A549 (cell line): ENCODE data around the gene ADAMTS20.

Source experiments
- BCL3 ChIP-seq: fragments of >200 bp; sonication (Bioruptor Twin); formaldehyde crosslinking; IDR thresholded peaks from 3 replicates; pipeline ENCODE4 v1.6.1; 2016
- CBX8 ChIP-seq: fragments of 200-600 bp; sonication (generic); IDR thresholded peaks from 2 replicates; pipeline ENCODE4 v1.6.1; 2016
- CTCF ChIP-seq: fragments of >200 bp; sonication (Bioruptor Twin); formaldehyde crosslinking; IDR thresholded peaks from 3 replicates; pipeline ENCODE4 v1.5.1; 2016
- ESRRA ChIP-seq: fragments of 150-350 bp; IDR thresholded peaks from 2 replicates; pipeline ENCODE4 v1.6.1; 2014; ENCODE audit warnings: mild to moderate bottlenecking, low read length, borderline replicate concordance
- FOSL2 ChIP-seq, 2 experiments: fragments of 450-650 bp in 1 of 2; fragments of >200 bp in 1 of 2; sonication (Bioruptor Twin) in 1 of 2; formaldehyde crosslinking; IDR thresholded peaks; 2 replicates each; pipeline versions ENCODE4 v1.5.0 to v1.6.1; 2016 to 2020; ENCODE audit warnings: mild to moderate bottlenecking in 1 of 2, moderate library complexity in 1 of 2
- HES2 ChIP-seq: fragments of >200 bp; sonication (Bioruptor Twin); formaldehyde crosslinking; IDR thresholded peaks from 2 replicates; pipeline ENCODE4 v1.6.1; 2016
- KDM1A ChIP-seq: fragments of 200-600 bp; sonication (generic); IDR thresholded peaks from 2 replicates; pipeline ENCODE4 v1.6.1; 2016; ENCODE audit warnings: low read depth, mild to moderate bottlenecking
- MYC ChIP-seq: IDR thresholded peaks from 2 replicates; pipeline ENCODE4 v1.6.1; 2012; ENCODE audit warnings: mild to moderate bottlenecking, inconsistent platforms, low read length, improper control_type of control experiment, borderline replicate concordance
- PBX3 ChIP-seq: IDR thresholded peaks from 2 replicates; pipeline ENCODE4 v1.6.1; 2012
- POLR2A ChIP-seq: IDR thresholded peaks from 2 replicates; pipeline ENCODE4 v1.6.1; 2012; ENCODE audit warnings: mild to moderate bottlenecking, low read length
- RAD21 ChIP-seq, 2 experiments: fragments of >200 bp in 1 of 2; sonication (Bioruptor Twin) in 1 of 2; formaldehyde crosslinking in 1 of 2; IDR thresholded peaks in 1 of 2; conservative IDR thresholded peaks in 1 of 2; 2 replicates in 1 of 2; 3 replicates in 1 of 2; pipeline ENCODE4 v1.6.1; 2012 to 2018; ENCODE audit warnings: inconsistent platforms in 1 of 2
- TFCP2L1 ChIP-seq: fragments of 250-450 bp; sonication (Bioruptor Pico); IDR thresholded peaks from 2 replicates; pipeline ENCODE4 v1.5.0; 2021; ENCODE audit warnings: mild to moderate bottlenecking
- TP53 ChIP-seq: fragments of 250-450 bp; sonication (Bioruptor Pico); IDR thresholded peaks from 2 replicates; pipeline ENCODE4 v1.5.0; 2021; ENCODE audit warnings: mild to moderate bottlenecking, moderate library complexity

GRCh38 chr12:43317156-43317555, 234.8 kb downstream of the ADAMTS20 start:
- TF ChIP-seq POLR2A (no peak), PBX3 (no peak), TFCP2L1 (CRISPR knock-in tag) (no peak), HES2 (no peak), CTCF (no peak), MYC (no peak), BCL3 (no peak), KDM1A (no peak), ESRRA (no peak), TP53 (no peak), RAD21 (conservative IDR thresholded peaks at IDR 0.05 in 1 of 2, IDR thresholded peaks at IDR 0.05 in 1 of 2) (no peak), CBX8 (no peak), FOSL2 (IDR thresholded peaks at IDR 0.05) (no peak), FOSL2 (CRISPR knock-in tag; IDR thresholded peaks at IDR 0.05) (no peak)
